GM19468 (cell line): ENCODE measurements around the gene MBNL2.

Experiments used
- ATAC-seq: cut with Tn5 transposase; IDR thresholded peaks from one replicate; pipeline ENCODE4 v1.9.1; 2021; ENCODE audit warnings: mild to moderate bottlenecking, moderate library complexity, moderate number of reproducible peaks; ENCODE audit not compliant: unreplicated experiment; ENCODE audit errors: extremely low read depth

MBNL2 gene

GRCh38 chr13:97390941-97391600 is 168.9 kb downstream of the MBNL2 start:
- ATAC-seq = no peak

- ATAC-seq = no peak
These were observed 169.9 kb downstream of the MBNL2 start for GRCh38 chr13:97392020-97392419.

- no peak for ATAC-seq
These were observed 172.4 kb downstream of the MBNL2 start for GRCh38 chr13:97394542-97394941.

- no peak for ATAC-seq
These were observed 173.5 kb downstream of the MBNL2 start for GRCh38 chr13:97395447-97396136.

GRCh38 chr13:97397267-97397666 is 175.1 kb downstream of the MBNL2 start:
- no peak for ATAC-seq

GRCh38 chr13:97401421-97401820 is 179.3 kb downstream of the MBNL2 start:
- ATAC-seq = no peak

GRCh38 chr13:97403893-97404750 is 182.0 kb downstream of the MBNL2 start:
- ATAC-seq = no peak

GRCh38 chr13:97407540-97407939 is 185.4 kb downstream of the MBNL2 start:
- ATAC-seq = no peak

- ATAC-seq = no peak
These were observed 186.8 kb downstream of the MBNL2 start for GRCh38 chr13:97408938-97409337.

GRCh38 chr13:97411984-97412383 is 189.9 kb downstream of the MBNL2 start:
- ATAC-seq = no peak

- ATAC-seq = no peak
These were observed 191.6 kb downstream of the MBNL2 start for GRCh38 chr13:97413694-97414093.

- no peak for ATAC-seq
These were observed 192.3 kb downstream of the MBNL2 start for GRCh38 chr13:97414392-97414791.

- no peak for ATAC-seq
These were observed 195.6 kb downstream of the MBNL2 start for GRCh38 chr13:97417698-97418097.

- no peak for ATAC-seq
These were observed 200.3 kb downstream of the MBNL2 start for GRCh38 chr13:97422118-97423054.

- no peak for ATAC-seq
These were observed 201.3 kb downstream of the MBNL2 start for GRCh38 chr13:97423300-97424045.

GRCh38 chr13:97425590-97425989 is 203.5 kb downstream of the MBNL2 start:
- no peak for ATAC-seq

GRCh38 chr13:97426695-97427094 is 204.6 kb downstream of the MBNL2 start:
- no peak for ATAC-seq

- ATAC-seq = no peak
These were observed 207.5 kb downstream of the MBNL2 start for GRCh38 chr13:97429681-97430081.

- ATAC-seq = no peak
These were observed 208.2 kb downstream of the MBNL2 start for GRCh38 chr13:97430296-97430695.
